Esophagus squamous epithelium (tissue), 5 donors: ENCODE data around the gene APLF. TPM values are rescaled to one million over a fixed set of nuclear protein-coding genes. Genes with fewer than 3 reads are reported as not detected.
"Not testable (repeated sequence)": the region's sequence is repeated elsewhere in the genome, so short reads cannot be mapped to it uniquely, and the experiment has no call there.

Experiments used
- DNase-seq: peaks from one replicate; lab custom pipeline; 2025; lab: John Stamatoyannopoulos, UW
- H3K27ac ChIP-seq, 4 donors: fragments of 200-600 bp; sonication (generic); one replicate each; pipeline ENCODE4 v1.5.1; 2016 to 2019; ENCODE audit warnings: mild to moderate bottlenecking in 1 of 4
- H3K27me3 ChIP-seq, 4 donors: fragments of 200-600 bp; sonication (generic); 1 replicate in 3 of 4; 2 replicates in 1 of 4; pipeline versions ENCODE4 v1.5.1 to v1.6.0; 2017 to 2021; ENCODE audit warnings: antibody characterized with exemption in 1 of 4
- H3K36me3 ChIP-seq, 3 donors: fragments of 200-600 bp; sonication (generic); one replicate each; pipeline ENCODE4 v1.5.1; 2016 to 2019
- H3K4me1 ChIP-seq, 3 donors: fragments of 200-600 bp; sonication (generic); one replicate each; pipeline ENCODE4 v1.5.1; 2017 to 2019
- H3K4me3 ChIP-seq, 4 donors: fragments of 200-600 bp; sonication (generic); 1 replicate in 3 of 4; 2 replicates in 1 of 4; pipeline ENCODE4 v1.5.1; 2016 to 2019; ENCODE audit warnings: mild to moderate bottlenecking in 2 of 4, moderate library complexity in 1 of 4
- H3K9me3 ChIP-seq, 3 donors: fragments of 200-600 bp; sonication (generic); one replicate each; pipeline ENCODE4 v1.5.1; 2016 to 2019
- CTCF ChIP-seq, 6 experiments: fragments of 450-650 bp in 4 of 6; fragments of 200-600 bp in 2 of 6; sonication (generic) in 2 of 6; IDR thresholded peaks; one replicate each; pipeline ENCODE4 v1.5.1; 2016 to 2019; ENCODE audit warnings: antibody characterized with exemption in 6 of 6, mild to moderate bottlenecking in 4 of 6, moderate library complexity in 4 of 6
- POLR2A ChIP-seq, 4 donors: fragments of 450-650 bp; IDR thresholded peaks; one replicate each; pipeline ENCODE4 v1.6.1; 2017; ENCODE audit warnings: antibody characterized with exemption in 4 of 4, mild to moderate bottlenecking in 4 of 4, moderate library complexity in 3 of 4
- WGBS, 2 donors: methylation state at CpG; one replicate each; pipeline ENCODE4 v1.1.5; 2018; 5-methylcytosine and 5-hydroxymethylcytosine counted together
- intact Hi-C: fragments of 100-400 bp; cut with DNase I; formaldehyde crosslinking; loops from one replicate; pipeline ENCODE4 v1.15.0; 2022
- total RNA-seq, 4 donors: library from RNA; depleted of rRNA; stranded (reverse); fragments of >200 nt; gene quantifications; one replicate each; pipeline ENCODE4 v1.1.0, GENCODE V29; 2016
- donor health status: DM: yes; HTN: yes; CAD: no.

APLF gene
- total RNA-seq, 4 donors from 2014 or later: 3.2 to 9.5 (median 4.7) TPM

- intact Hi-C loops: no loop called here
- no peak overlapping the region for H3K4me3 ChIP-seq
- H3K9me3 ChIP-seq: no peaks in the 10 kb centered on the region
- no peaks in the 10 kb centered on the region for H3K36me3 ChIP-seq
- DNase-seq: no peak
- no peak overlapping the region for H3K27ac ChIP-seq
- no peaks in the 10 kb centered on the region for H3K4me1 ChIP-seq
- no peaks in the 10 kb centered on the region for H3K27me3 ChIP-seq
- no peak for TF ChIP-seq CTCF (IDR thresholded peaks at IDR 0.05)
- TF ChIP-seq POLR2A (IDR thresholded peaks at IDR 0.05): no peak
- 91 to 93% methylated on average over 5 of the region's 5 CpGs for WGBS, 2 donors
Measured at GRCh38 chr2:68516051-68516955, 48.9 kb downstream of the APLF start.

GRCh38 chr2:68519236-68519635, 51.9 kb downstream of the APLF start:
- Histone ChIP-seq H3K27me3 (no peaks in the 10 kb centered on the region), H3K4me3 (no peak overlapping the region), H3K4me1 (no peaks in the 10 kb centered on the region), H3K9me3 (no peaks in the 10 kb centered on the region), H3K36me3 (no peaks in the 10 kb centered on the region), H3K27ac (no peak overlapping the region)
- intact Hi-C loops: no loop called here
- WGBS, 2 donors: 75 to 86% methylated on average over 1 of the region's 1 CpG
- TF ChIP-seq POLR2A (IDR thresholded peaks at IDR 0.05) (no peak), CTCF (IDR thresholded peaks at IDR 0.05) (no peak)
- no peak for DNase-seq

DNA sequence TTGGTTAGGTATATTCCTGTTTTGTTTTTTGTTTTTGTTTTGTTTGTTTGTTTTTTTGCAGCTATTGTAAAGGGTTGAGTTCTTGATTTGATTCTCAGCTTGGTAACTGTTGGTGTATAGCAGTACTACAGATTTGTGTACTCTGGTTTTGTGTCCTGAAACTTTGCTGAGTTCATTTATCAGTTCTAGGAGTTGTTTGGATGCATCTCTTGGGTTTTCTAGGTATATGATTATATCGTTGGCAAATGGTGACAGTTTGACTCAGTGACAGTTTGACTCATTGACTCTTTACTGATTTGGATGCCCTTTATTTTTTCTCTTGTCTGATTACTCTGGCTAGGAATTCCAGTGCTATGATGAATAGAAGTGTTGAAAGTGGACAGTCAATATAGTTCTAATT, 53.7 kb downstream of the APLF start:
- Histone ChIP-seq H3K4me1 (no peaks in the 10 kb centered on the region), H3K27me3 (no peaks in the 10 kb centered on the region), H3K9me3 (no peaks in the 10 kb centered on the region), H3K36me3 (no peaks in the 10 kb centered on the region), H3K27ac (no peak overlapping the region), H3K4me3 (no peak overlapping the region)
- DNase-seq: no peak
- TF ChIP-seq POLR2A (IDR thresholded peaks at IDR 0.05): no peak
- no peak for TF ChIP-seq CTCF (IDR thresholded peaks at IDR 0.05)
- 50 to 86% methylated on average over 1 of the region's 1 CpG for WGBS, 2 donors
- intact Hi-C loops: no loop called here

DNA sequence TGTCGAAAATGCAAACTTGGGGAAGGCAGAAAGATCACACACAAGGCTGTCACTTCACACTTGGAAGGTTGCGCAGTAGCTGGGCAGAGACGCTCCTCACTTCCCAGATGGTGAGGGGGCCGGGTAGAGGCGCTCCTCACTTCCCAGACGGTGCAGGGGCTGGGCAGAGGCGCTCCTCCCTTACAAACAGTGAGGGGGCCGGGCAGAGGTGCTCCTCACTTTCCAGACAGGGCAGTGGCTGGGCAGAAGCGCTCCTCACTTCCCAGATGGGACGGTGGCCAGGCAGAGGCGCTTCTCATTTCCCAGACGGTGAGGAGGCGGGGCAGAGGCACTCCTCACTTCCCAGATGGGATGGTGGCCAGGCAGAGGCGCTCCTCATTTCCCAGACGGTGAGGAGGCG, 59.6 kb downstream of the APLF start:
- intact Hi-C loops, H3K27ac ChIP-seq, H3K27me3 ChIP-seq, DNase-seq, H3K4me1 ChIP-seq, H3K9me3 ChIP-seq, H3K4me3 ChIP-seq: not testable (repeated sequence)
- 88 to 95% methylated on average over 4 to 7 of the region's 16 CpGs for WGBS, 2 donors
- peaks cover 0 to 31% (median 0%) of the 10 kb centered on the region in 3 donors for H3K36me3 ChIP-seq

- H3K9me3 ChIP-seq, H3K27me3 ChIP-seq, H3K4me3 ChIP-seq, DNase-seq, H3K4me1 ChIP-seq, intact Hi-C loops, H3K27ac ChIP-seq: not testable (repeated sequence)
- 100% methylated on average over 1 of the region's 38 CpGs; no CpG with 5 or more reads in 1 of the 2 donors for WGBS, 2 donors
- H3K36me3 ChIP-seq: peaks cover 0 to 31% (median 0%) of the 10 kb centered on the region in 3 donors
Measured at GRCh38 chr2:68527343-68528081, 60.1 kb downstream of the APLF start.

DNA sequence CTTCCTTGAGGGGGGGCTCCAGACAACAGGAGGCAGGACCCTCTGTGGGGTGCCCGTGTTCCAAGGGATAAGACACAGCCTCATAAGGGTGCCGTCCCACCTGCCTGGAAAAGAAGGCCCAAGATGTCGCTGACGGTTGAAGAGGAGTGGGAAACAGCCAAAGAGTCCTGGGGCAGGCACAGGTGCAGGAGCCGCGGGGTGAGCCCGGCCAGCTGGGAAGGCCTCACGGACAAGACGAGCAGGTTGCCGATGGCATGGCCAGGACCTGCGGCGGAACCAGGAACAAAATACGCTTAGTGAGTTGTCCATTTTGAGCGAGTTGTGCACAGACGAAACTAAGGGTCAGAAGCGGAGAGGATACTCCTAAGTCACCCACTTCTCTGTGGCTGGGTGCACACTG, 61.8 kb downstream of the APLF start:
- not testable (repeated sequence) for H3K4me1 ChIP-seq, H3K27ac ChIP-seq
- WGBS, 2 donors: 97% methylated on average over 6 to 13 of the region's 16 CpGs

GRCh38 chr2:68529651-68530050, 62.3 kb downstream of the APLF start:
- H3K4me3 ChIP-seq, H3K9me3 ChIP-seq, H3K4me1 ChIP-seq, DNase-seq, H3K27ac ChIP-seq, intact Hi-C loops, H3K27me3 ChIP-seq: not testable (repeated sequence)
- peaks cover 0 to 31% (median 0%) of the 10 kb centered on the region in 3 donors for H3K36me3 ChIP-seq
- no CpG with 5 or more reads among the region's 17 CpGs for WGBS, 2 donors

More for the DNA sequence above, 61.8 kb downstream of the APLF start:
- DNase-seq, H3K4me3 ChIP-seq, H3K9me3 ChIP-seq, intact Hi-C loops, H3K27me3 ChIP-seq: not testable (repeated sequence)
- H3K36me3 ChIP-seq: peaks cover 0 to 31% (median 0%) of the 10 kb centered on the region in 3 donors
